ENCODE measurements around the gene TRMT44. TPM values are rescaled to one million over a fixed set of nuclear protein-coding genes. Genes with fewer than 3 reads are reported as not detected.

TRMT44 gene
- total and polyA plus RNA-seq, 2 of the 4 experiments (the other 2 are of a cell fraction), result 7.3 to 8.1 TPM

- no peaks in the 10 kb centered on the region for H3K27me3 ChIP-seq (ENCODE audit: control insufficient read depth, insufficient read depth, low read length)
- no TSS peak for BruUV-seq (replicated peaks)
- H2BK120ac ChIP-seq (ENCODE audit: low read depth, low read length), result no peak overlapping the region
- H3K4me1 ChIP-seq (ENCODE audit: control insufficient read depth, insufficient read depth, low read length), result peaks cover 7% of the 10 kb centered on the region
- TF ChIP-seq SMC3 (IDR thresholded peaks at IDR 0.05; ENCODE audit: low read depth, low read length) (no peak), USF2 (IDR thresholded peaks at IDR 0.05; ENCODE audit: low read depth, low read length) (no peak)
- H3K23ac ChIP-seq (ENCODE audit: low read depth, low read length), result no peak overlapping the region
- dilution Hi-C loops (cut with HindIII; ENCODE audit: low sequenced_read_pairs, unreplicated experiment) (no loop called here), intact Hi-C loops (cut with micrococcal nuclease) (no loop called here), in situ Hi-C loops (cut with MboI; ENCODE audit: low sequenced_read_pairs) (no loop called here)
- WGBS, 2 experiments (ENCODE audit: extremely low coverage in 2 of 2, insufficient read length in 1 of 2), result 100% methylated on average over 2 of the region's 11 CpGs; no CpG with 5 or more reads in 1 of the 2 experiments
- H3K27ac ChIP-seq (ENCODE audit: insufficient read depth, low read length), result no peak overlapping the region
- H3K9me3 ChIP-seq (ENCODE audit: control insufficient read depth, insufficient read depth, low read length), result no peaks in the 10 kb centered on the region
- no peak overlapping the region for H3K56ac ChIP-seq (ENCODE audit: extremely low read depth, insufficient read depth, low read length)
- peaks cover 12% of the 10 kb centered on the region for H3K9me1 ChIP-seq (ENCODE audit: insufficient read depth, low read length)
- no peak overlapping the region for H2AK9ac ChIP-seq (replicated peaks; ENCODE audit: low read depth, low read length, poor library complexity)
- no peak overlapping the region for H3K9ac ChIP-seq (ENCODE audit: low read depth, low read length)
- peaks cover 22% of the 10 kb centered on the region for H3K36me3 ChIP-seq (ENCODE audit: control insufficient read depth, insufficient read depth, low read length)
- no peak overlapping the region for H3K14ac ChIP-seq (replicated peaks; ENCODE audit: low read depth, low read length)
- ATAC-seq (ENCODE audit: low read depth), result no peak
- no peak for DNase-seq
- no peak overlapping the region for H2BK5ac ChIP-seq (ENCODE audit: low read depth, low read length, poor library complexity, severe bottlenecking)
- no peak overlapping the region for H3K4me2 ChIP-seq (ENCODE audit: low read depth, low read length)
- no peak overlapping the region for H4K8ac ChIP-seq (ENCODE audit: low read depth in 2 of 2, low read length in 2 of 2)
- H2BK20ac ChIP-seq (ENCODE audit: low read depth, low read length), result no peak overlapping the region
- ChIA-PET CTCF (interaction anchor here (0.6 kb wide), 1 partner anchor 12 kb away, joined by 3 read pairs; no protein-coding TSS in a partner anchor), POLR2A (ENCODE audit: unreplicated experiment) (no interaction called here)
- H3K79me1 ChIP-seq (ENCODE audit: low read depth in 1 of 2, low read length in 2 of 2), result peaks cover 6 to 35% of the 10 kb centered on the region in 2 experiments; a peak in 2 of 4 replicates
- H2AFZ ChIP-seq (replicated peaks; ENCODE audit: low read length, poor library complexity), result no peak overlapping the region
- no peak overlapping the region for H4K5ac ChIP-seq (ENCODE audit: low read depth, low read length)
- H2BK15ac ChIP-seq (ENCODE audit: low read depth, low read length), result no peak overlapping the region
- no peak overlapping the region for H3K18ac ChIP-seq (ENCODE audit: low read depth, low read length)
- peaks cover 12% of the 10 kb centered on the region; the same call in 1 of the 2 replicates for H4K20me1 ChIP-seq (ENCODE audit: insufficient read depth, low read length)
- H4K91ac ChIP-seq (ENCODE audit: insufficient read depth, low read depth, low read length), result no peak overlapping the region
- H3K4ac ChIP-seq (ENCODE audit: low read depth, low read length), result no peak overlapping the region
- no peak overlapping the region for H2AK5ac ChIP-seq (ENCODE audit: low read depth, low read length)
- no peak overlapping the region for H3K4me3 ChIP-seq (ENCODE audit: insufficient read depth, low read depth, low read length)
These were observed 23.4 kb upstream of the TRMT44 start for GRCh38 chr4:8417071-8417614.
